Endothelial cell of umbilical vein (primary cell): ENCODE measurements around the gene IQCN.

Experiments used
- EZH2 ChIP-seq: IDR thresholded peaks from 2 replicates; pipeline ENCODE4 v1.6.1; 2012; ENCODE audit warnings: borderline replicate concordance, low read depth, mild to moderate bottlenecking, moderate library complexity, low read length, inconsistent platforms; ENCODE audit not compliant: severe bottlenecking
- FOS ChIP-seq: IDR thresholded peaks from 2 replicates; pipeline ENCODE4 v1.6.1; 2011; ENCODE audit warnings: mild to moderate bottlenecking, low read length, moderate library complexity, borderline replicate concordance; ENCODE audit not compliant: insufficient read depth
- JUN ChIP-seq: IDR thresholded peaks from 2 replicates; pipeline ENCODE4 v1.6.1; 2011; ENCODE audit warnings: borderline replicate concordance, low read depth; ENCODE audit not compliant: insufficient read length, insufficient read depth
- MYC ChIP-seq: IDR thresholded peaks from one replicate; pipeline ENCODE4 v1.6.1; 2011; ENCODE audit warnings: mild to moderate bottlenecking, low read depth, low read length
- POLR2A ChIP-seq: IDR thresholded peaks from 2 replicates; pipeline ENCODE4 v1.6.1; 2012; ENCODE audit warnings: low read depth, mild to moderate bottlenecking, control low read depth, low read length
- POLR2AphosphoS5 ChIP-seq: IDR thresholded peaks from 2 replicates; pipeline ENCODE4 v1.6.1; 2012; ENCODE audit warnings: low read depth, mild to moderate bottlenecking, control low read depth, low read length, moderate library complexity; ENCODE audit not compliant: insufficient read depth
- TF ChIP-seq, protein P1 (sequence below), 2 donors: IDR thresholded peaks; 1 replicate in 1 of 2; 2 replicates in 1 of 2; pipeline ENCODE4 v1.5.1; 2011; ENCODE audit warnings: low read length in 2 of 2, mild to moderate bottlenecking in 2 of 2, moderate library complexity in 2 of 2, control low read depth in 1 of 2, inconsistent platforms in 1 of 2, low read depth in 1 of 2; ENCODE audit not compliant: insufficient read depth in 1 of 2; ENCODE audit errors: extremely low read depth in 1 of 2
- TF ChIP-seq, protein P2 (sequence below): IDR thresholded peaks from 2 replicates; pipeline ENCODE4 v1.6.1; 2011; ENCODE audit not compliant: insufficient read depth, insufficient read length

- TF ChIP-seq, protein P1, sequence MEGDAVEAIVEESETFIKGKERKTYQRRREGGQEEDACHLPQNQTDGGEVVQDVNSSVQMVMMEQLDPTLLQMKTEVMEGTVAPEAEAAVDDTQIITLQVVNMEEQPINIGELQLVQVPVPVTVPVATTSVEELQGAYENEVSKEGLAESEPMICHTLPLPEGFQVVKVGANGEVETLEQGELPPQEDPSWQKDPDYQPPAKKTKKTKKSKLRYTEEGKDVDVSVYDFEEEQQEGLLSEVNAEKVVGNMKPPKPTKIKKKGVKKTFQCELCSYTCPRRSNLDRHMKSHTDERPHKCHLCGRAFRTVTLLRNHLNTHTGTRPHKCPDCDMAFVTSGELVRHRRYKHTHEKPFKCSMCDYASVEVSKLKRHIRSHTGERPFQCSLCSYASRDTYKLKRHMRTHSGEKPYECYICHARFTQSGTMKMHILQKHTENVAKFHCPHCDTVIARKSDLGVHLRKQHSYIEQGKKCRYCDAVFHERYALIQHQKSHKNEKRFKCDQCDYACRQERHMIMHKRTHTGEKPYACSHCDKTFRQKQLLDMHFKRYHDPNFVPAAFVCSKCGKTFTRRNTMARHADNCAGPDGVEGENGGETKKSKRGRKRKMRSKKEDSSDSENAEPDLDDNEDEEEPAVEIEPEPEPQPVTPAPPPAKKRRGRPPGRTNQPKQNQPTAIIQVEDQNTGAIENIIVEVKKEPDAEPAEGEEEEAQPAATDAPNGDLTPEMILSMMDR (IDR thresholded peaks at IDR 0.05; ENCODE audit: extremely low read depth in 1 of 2, insufficient read depth in 1 of 2, low read depth in 1 of 2, low read length in 2 of 2): no peak
- TF ChIP-seq POLR2AphosphoS5 (no peak), JUN (no peak), MYC (no peak), EZH2 (no peak), POLR2A (no peak), FOS (no peak)
- TF ChIP-seq, protein P2, sequence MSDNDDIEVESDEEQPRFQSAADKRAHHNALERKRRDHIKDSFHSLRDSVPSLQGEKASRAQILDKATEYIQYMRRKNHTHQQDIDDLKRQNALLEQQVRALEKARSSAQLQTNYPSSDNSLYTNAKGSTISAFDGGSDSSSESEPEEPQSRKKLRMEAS: no peak
Observed at GRCh38 chr19:18264137-18264854, 10.0 kb downstream of the IQCN start.
